ENCODE data around the gene RENBP. TPM values are rescaled to one million over a fixed set of nuclear protein-coding genes. Genes with fewer than 3 reads are reported as not detected.

The RENBP gene
- total RNA-seq, 1 donor from 2014 or later: 11.1 TPM

DNA sequence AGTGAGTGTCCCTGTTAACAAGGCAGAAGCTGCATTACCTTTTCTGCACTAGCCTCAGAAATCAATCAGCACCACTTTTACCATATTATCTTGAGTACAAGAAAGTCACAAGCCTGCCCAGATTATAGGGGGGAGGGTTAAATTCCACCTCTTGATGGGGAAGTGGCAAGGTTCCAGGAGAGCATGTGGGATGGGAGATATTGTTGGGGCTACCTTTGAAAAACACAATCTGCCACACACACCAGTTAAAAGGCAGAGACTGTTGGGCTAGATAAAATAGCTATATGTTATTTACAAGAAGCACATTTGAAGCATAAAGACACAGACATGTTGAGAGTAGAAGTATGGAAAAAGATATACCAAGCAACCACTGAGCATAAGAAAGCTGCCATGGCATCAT is 46.5 kb downstream of the RENBP start:
- no peak for DNase-seq (ENCODE audit: low spot score)

DNA sequence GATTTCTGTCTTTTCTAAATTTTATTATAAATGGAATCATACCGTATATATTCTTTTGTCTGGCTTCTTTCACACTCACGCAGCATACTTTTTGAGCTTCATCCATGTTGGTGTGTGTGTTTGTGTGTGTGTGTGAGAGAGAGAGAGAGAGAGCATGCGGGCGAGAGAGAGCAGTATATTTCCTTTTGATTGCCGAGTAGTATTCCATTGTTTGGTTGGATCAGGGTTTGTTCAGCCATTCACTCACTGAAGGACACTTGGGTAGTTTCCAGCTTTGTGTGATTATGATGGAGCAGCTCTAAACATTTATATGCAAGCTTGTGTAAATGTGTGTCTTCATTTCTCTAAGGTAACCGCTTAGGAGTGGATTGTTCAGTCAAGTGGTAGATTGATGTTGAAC is 55.3 kb downstream of the RENBP start:
- DNase-seq (ENCODE audit: low spot score): no peak

DNA sequence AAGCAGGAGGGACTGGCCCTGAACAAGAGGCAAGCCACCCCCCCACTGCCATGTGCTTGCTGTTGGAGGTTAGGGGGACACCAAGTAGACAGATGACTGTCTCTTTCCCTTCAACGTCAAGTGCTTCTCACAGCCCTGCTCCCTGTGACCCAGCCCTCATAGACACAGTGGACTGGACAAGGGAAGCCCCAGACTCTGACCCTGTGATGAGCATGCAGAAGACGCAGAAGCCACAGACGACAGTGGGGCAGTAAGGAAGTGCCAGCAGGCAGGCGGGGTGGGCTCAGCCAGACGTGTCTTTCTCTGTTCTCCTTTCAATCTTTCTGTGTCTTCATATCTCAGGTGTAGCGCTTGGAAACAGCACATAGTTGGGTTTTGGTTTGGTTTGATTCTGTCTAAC is 56.1 kb downstream of the RENBP start:
- no peak for DNase-seq (ENCODE audit: low spot score)

DNA sequence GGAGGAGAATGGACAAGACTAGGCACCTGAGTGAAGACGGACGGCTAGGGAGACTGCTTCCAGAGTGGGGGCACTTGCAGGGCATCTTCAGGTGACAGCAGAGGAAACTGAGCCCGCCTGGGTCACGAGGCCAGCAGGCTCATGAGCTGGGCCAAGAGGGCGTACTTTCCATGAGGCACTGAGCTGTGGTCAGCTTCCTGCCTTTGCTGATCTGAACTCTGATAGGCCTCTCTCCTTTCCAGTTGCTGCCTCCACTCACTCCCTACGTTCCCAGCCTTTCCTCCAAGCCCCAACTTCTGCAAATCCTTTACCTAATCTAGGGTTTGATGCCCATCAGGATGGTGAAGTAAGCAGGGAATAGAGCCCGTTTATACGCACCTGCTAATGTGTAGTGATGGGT is 57.1 kb downstream of the RENBP start:
- no peak for DNase-seq (ENCODE audit: low spot score)

DNA sequence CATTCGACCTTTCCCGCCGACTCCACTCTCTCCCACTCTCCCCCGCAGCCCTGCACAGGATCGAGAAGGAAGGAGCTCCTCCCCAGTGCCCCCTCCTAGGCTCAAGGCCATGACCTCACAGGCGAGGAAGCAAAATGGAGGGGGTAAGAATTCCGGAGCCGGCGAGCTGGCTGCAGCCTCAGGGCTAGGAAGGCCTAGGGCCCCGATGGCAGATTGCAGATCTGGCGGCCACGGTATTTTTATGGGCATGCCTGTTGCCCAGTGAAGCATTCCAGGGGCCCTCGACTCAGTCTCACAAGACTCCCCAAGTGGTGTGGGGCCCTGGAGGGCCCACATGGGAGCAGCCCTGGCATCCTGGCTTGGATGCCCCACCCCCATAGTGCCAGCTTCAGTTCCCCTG is 57.5 kb downstream of the RENBP start:
- DNase-seq (ENCODE audit: low spot score): no peak

DNA sequence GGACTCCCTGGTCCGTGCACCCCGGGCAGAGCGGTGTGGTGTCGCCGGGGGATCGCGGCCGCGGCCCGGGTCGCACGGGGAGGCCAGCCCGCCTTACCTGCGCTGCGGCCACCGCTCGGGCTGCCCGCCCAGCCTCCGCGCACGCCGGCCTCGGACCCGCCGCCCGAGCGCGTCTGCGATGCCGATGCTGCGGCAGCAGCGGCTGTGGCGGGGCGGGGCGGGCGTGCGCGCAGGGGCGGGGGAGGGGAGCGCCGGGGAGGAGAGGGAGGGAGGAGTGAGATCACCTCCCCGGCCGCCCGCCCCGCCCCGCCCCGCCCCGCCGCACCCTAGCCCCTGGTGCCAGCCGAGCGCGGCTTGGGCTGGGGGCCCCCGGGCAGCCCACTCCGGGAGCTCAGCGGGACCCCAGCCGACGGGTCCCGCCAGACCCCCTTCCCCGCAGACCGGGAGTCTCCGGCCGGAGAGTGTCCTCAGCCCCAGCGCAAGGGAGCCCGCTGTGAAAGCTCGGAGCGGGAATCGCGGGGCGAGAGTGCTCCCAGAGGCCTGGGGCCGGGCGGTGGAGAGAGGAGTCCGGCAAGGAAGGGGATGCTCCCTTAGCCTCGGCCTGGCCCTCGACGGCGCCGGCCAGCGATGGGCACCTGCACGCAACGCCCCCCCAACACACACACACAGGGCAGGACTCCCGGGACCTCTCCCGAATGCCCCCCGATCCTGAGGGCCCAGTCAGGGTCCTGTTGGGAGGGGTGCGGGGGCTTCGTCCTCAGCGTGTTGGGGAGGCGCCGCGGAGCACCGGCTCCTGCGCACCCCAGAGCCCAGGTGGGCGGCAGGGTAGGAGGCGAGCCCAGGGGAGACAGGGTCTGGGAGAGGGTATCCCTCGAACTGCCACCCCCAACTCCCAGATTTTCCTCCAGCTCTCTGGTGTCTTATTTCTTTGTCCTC is 58.2 kb downstream of the RENBP start, which contains the start of gene L1CAM:
TSS of gene L1CAM (minus strand) at position 206 of the 936 bp plus-strand sequence. CDS start 10,337 bp downstream, outside the sequence.
- DNase-seq (ENCODE audit: low spot score): no peak

Other genes with a start within 250 kb of the RENBP start
- gene BCAP31, start 220.3 kb downstream of the RENBP start, total RNA-seq (ENCODE audit: insufficient read depth, low replicate concordance): 58.5 TPM
- 15.6 TPM for gene ABCD1, start 219.8 kb downstream of the RENBP start, total RNA-seq (ENCODE audit: insufficient read depth, low replicate concordance)
- gene PLXNB3, start 180.4 kb downstream of the RENBP start, total RNA-seq (ENCODE audit: insufficient read depth, low replicate concordance): 23.6 TPM
- not detected for gene SRPK3, start 163.6 kb downstream of the RENBP start, total RNA-seq (ENCODE audit: insufficient read depth, low replicate concordance)
- 17.1 TPM for gene IDH3G, start 150.3 kb downstream of the RENBP start, total RNA-seq (ENCODE audit: insufficient read depth, low replicate concordance)
- 135 TPM for gene SSR4, start 150.0 kb downstream of the RENBP start, total RNA-seq (ENCODE audit: insufficient read depth, low replicate concordance)
- gene PDZD4, start 114.1 kb downstream of the RENBP start, total RNA-seq (ENCODE audit: insufficient read depth, low replicate concordance): 7.7 TPM
- gene L1CAM, start 58.5 kb downstream of the RENBP start, total RNA-seq (ENCODE audit: insufficient read depth, low replicate concordance): 18.8 TPM
- 3.1 TPM for gene AVPR2, start 40.0 kb downstream of the RENBP start, total RNA-seq (ENCODE audit: insufficient read depth, low replicate concordance)
- 49.4 TPM for gene ARHGAP4, start 18.4 kb downstream of the RENBP start, total RNA-seq (ENCODE audit: insufficient read depth, low replicate concordance)
- 4.1 TPM for gene NAA10, start 9.6 kb downstream of the RENBP start, total RNA-seq (ENCODE audit: insufficient read depth, low replicate concordance)
- gene HCFC1, start 27.2 kb upstream of the RENBP start, total RNA-seq (ENCODE audit: insufficient read depth, low replicate concordance): 7.2 TPM
- 140 TPM for gene TMEM187, start 28.1 kb upstream of the RENBP start, total RNA-seq (ENCODE audit: insufficient read depth, low replicate concordance)
- 43.1 TPM for gene IRAK1, start 75.3 kb upstream of the RENBP start, total RNA-seq (ENCODE audit: insufficient read depth, low replicate concordance)
- gene MECP2, start 153.1 kb upstream of the RENBP start, total RNA-seq (ENCODE audit: insufficient read depth, low replicate concordance): 18.8 TPM
- gene OPN1LW, start 199.6 kb upstream of the RENBP start, total RNA-seq (ENCODE audit: insufficient read depth, low replicate concordance): not detected
- gene OPN1MW, start 238.0 kb upstream of the RENBP start, total RNA-seq (ENCODE audit: insufficient read depth, low replicate concordance): not detected